Measurements from ENCODE around the gene EPB41L4A. TPM values are rescaled to one million over a fixed set of nuclear protein-coding genes. Genes with fewer than 3 reads are reported as not detected.

EPB41L4A gene
- total RNA-seq, 1 experiment from 2014 or later: 5.2 TPM

DNA sequence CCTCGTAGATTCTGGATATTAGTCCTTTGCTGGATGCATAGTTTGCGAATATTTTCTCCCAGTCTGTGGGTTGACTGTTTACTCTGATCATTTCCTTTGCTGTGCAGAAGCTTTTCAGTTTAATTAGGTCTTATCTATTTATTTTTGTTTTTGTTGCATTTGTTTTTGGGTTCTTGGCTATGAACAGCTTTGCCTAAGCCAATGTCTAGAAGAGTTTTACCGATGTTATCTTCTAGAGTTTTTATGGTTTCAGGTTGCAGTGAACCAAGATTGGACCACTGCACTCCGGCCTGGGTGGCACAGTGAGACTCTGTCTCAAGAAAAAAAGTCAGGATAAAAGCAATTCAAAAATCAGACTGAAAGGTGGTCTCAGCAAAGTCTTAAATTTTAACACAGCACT is 188.5 kb downstream of the EPB41L4A start:
- POLR2A ChIA-PET: no interaction called here
- H3K4me3 Mint-ChIP-seq: no peak overlapping the region

GRCh38 chr5:112228667-112229066 is 190.4 kb downstream of the EPB41L4A start:
- ChIA-PET POLR2A (no interaction called here), CTCF (no interaction called here)
- DNase-seq (ENCODE audit: low spot score): peak; percentile 23

More for the DNA sequence above, 188.5 kb downstream of the EPB41L4A start:
- no peaks in the 10 kb centered on the region for H3K36me3 Mint-ChIP-seq
- H3K27ac Mint-ChIP-seq: no peak overlapping the region
- DNase-seq (ENCODE audit: low spot score) (no peak), ATAC-seq (no peak)
- no peaks in the 10 kb centered on the region for H3K9me3 Mint-ChIP-seq
- TF ChIP-seq ZNF317 (CRISPR knock-in tag; IDR thresholded peaks at IDR 0.05; ENCODE audit: borderline replicate concordance, low read depth) (no peak), CTCF (IDR thresholded peaks at IDR 0.05) (no peak), PRRX2 (CRISPR knock-in tag; IDR thresholded peaks at IDR 0.05) (no peak), ZBTB21 (CRISPR knock-in tag; IDR thresholded peaks at IDR 0.05; ENCODE audit: borderline replicate concordance) (no peak), SOX15 (CRISPR knock-in tag; IDR thresholded peaks at IDR 0.05) (no peak)
- no peaks in the 10 kb centered on the region for H3K27me3 Mint-ChIP-seq (ENCODE audit: low read depth)
- H3K4me1 Mint-ChIP-seq: peaks cover 13% of the 10 kb centered on the region
- CTCF ChIA-PET: no interaction called here

DNA sequence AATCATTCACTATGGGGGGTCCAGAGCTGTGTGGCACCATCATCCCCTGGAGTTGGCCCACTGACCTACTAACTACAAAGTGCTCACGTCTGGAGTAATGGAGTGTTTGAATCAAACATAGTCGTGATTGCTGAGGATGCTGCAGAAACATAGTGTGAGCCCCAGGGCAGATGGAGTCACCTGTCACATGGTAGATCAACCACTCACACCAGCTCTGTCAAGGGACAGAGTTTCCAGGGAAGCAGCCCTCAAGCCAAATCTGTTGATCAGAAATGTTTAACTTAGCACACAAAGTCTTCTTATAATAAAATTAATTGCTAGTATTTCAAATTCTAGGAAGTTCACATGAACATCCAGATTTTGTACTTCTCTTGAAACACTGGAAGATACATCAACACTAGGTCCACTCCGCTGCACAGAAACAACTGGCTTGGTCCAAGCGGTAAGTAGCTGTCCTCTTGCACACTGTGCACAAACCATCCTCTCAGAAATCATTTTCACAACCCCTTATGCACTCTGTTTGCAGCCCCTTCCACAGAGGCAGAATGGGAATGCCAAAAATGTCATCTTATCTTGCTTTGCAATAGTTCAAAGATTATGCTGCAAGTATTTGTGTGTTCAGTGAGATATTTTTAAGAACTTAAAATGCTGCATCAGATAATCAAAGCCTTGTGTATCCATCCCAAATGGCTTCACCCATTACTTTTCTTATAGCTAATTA is 191.0 kb downstream of the EPB41L4A start:
- H3K9me3 Mint-ChIP-seq: no peaks in the 10 kb centered on the region
- H3K4me3 Mint-ChIP-seq: no peak overlapping the region
- no peaks in the 10 kb centered on the region for H3K36me3 Mint-ChIP-seq
- DNase-seq (ENCODE audit: low spot score): no peak
- no peaks in the 10 kb centered on the region for H3K27me3 Mint-ChIP-seq (ENCODE audit: low read depth)
- ChIA-PET POLR2A (interaction anchor here (0.6 kb wide), 1 partner anchor 201 kb away, joined by 3 read pairs; no protein-coding TSS in a partner anchor), CTCF (no interaction called here)
- peaks cover 5% of the 10 kb centered on the region for H3K4me1 Mint-ChIP-seq
- no peak overlapping the region for H3K27ac Mint-ChIP-seq
- ATAC-seq: no peak
- TF ChIP-seq CBFB (CRISPR knock-in tag; IDR thresholded peaks at IDR 0.05; ENCODE audit: low read depth) (no peak), FOXP1 (CRISPR knock-in tag; IDR thresholded peaks at IDR 0.05; ENCODE audit: borderline replicate concordance) (no peak), ZNF138 (CRISPR knock-in tag; conservative IDR thresholded peaks at IDR 0.05) (no peak), PRDM15 (CRISPR knock-in tag; IDR thresholded peaks at IDR 0.05) (no peak), ZNF416 (CRISPR knock-in tag; IDR thresholded peaks at IDR 0.05) (no peak), ZNF219 (CRISPR knock-in tag; IDR thresholded peaks at IDR 0.05; ENCODE audit: borderline replicate concordance) (no peak), OVOL2 (CRISPR knock-in tag; IDR thresholded peaks at IDR 0.05; ENCODE audit: borderline replicate concordance) (no peak)
- TF ChIP-seq, protein P1, sequence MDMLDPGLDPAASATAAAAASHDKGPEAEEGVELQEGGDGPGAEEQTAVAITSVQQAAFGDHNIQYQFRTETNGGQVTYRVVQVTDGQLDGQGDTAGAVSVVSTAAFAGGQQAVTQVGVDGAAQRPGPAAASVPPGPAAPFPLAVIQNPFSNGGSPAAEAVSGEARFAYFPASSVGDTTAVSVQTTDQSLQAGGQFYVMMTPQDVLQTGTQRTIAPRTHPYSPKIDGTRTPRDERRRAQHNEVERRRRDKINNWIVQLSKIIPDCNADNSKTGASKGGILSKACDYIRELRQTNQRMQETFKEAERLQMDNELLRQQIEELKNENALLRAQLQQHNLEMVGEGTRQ (CRISPR knock-in tag; IDR thresholded peaks at IDR 0.05): no peak
- TF ChIP-seq, protein P2, sequence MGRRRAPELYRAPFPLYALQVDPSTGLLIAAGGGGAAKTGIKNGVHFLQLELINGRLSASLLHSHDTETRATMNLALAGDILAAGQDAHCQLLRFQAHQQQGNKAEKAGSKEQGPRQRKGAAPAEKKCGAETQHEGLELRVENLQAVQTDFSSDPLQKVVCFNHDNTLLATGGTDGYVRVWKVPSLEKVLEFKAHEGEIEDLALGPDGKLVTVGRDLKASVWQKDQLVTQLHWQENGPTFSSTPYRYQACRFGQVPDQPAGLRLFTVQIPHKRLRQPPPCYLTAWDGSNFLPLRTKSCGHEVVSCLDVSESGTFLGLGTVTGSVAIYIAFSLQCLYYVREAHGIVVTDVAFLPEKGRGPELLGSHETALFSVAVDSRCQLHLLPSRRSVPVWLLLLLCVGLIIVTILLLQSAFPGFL (CRISPR knock-in tag; IDR thresholded peaks at IDR 0.05; ENCODE audit: borderline replicate concordance): no peak

More at GRCh38 chr5:112228667-112229066, 190.4 kb downstream of the EPB41L4A start:
- Mint-ChIP-seq H3K27ac (no peak overlapping the region), H3K36me3 (no peaks in the 10 kb centered on the region), H3K4me1 (peaks cover 5% of the 10 kb centered on the region), H3K9me3 (no peaks in the 10 kb centered on the region), H3K27me3 (ENCODE audit: low read depth) (no peaks in the 10 kb centered on the region), H3K4me3 (no peak overlapping the region)
- TF ChIP-seq NFYB (CRISPR knock-in tag; conservative IDR thresholded peaks at IDR 0.05; ENCODE audit: low read depth): no peak
- TF ChIP-seq HMGXB4 (CRISPR knock-in tag; IDR thresholded peaks at IDR 0.05): no peak
- TF ChIP-seq NR1H2 (CRISPR knock-in tag; IDR thresholded peaks at IDR 0.05): no peak
- no peak for TF ChIP-seq CBFB (CRISPR knock-in tag; IDR thresholded peaks at IDR 0.05; ENCODE audit: low read depth)
- TF ChIP-seq NFE2L1 (CRISPR knock-in tag; IDR thresholded peaks at IDR 0.05): no peak
- no peak for TF ChIP-seq NR2C2 (CRISPR knock-in tag; IDR thresholded peaks at IDR 0.05)
- TF ChIP-seq ZBTB43 (CRISPR knock-in tag; IDR thresholded peaks at IDR 0.05): no peak
- TF ChIP-seq SMAD4 (CRISPR knock-in tag; IDR thresholded peaks at IDR 0.05): no peak
- ATAC-seq: peak; percentile 83
